ENCODE measurements around the gene TSGA10. TPM values are rescaled to one million over a fixed set of nuclear protein-coding genes. Genes with fewer than 3 reads are reported as not detected.

TSGA10 gene
- total RNA-seq, 2 experiments from 2014 or later = 8.0 to 11.1 TPM

DNA sequence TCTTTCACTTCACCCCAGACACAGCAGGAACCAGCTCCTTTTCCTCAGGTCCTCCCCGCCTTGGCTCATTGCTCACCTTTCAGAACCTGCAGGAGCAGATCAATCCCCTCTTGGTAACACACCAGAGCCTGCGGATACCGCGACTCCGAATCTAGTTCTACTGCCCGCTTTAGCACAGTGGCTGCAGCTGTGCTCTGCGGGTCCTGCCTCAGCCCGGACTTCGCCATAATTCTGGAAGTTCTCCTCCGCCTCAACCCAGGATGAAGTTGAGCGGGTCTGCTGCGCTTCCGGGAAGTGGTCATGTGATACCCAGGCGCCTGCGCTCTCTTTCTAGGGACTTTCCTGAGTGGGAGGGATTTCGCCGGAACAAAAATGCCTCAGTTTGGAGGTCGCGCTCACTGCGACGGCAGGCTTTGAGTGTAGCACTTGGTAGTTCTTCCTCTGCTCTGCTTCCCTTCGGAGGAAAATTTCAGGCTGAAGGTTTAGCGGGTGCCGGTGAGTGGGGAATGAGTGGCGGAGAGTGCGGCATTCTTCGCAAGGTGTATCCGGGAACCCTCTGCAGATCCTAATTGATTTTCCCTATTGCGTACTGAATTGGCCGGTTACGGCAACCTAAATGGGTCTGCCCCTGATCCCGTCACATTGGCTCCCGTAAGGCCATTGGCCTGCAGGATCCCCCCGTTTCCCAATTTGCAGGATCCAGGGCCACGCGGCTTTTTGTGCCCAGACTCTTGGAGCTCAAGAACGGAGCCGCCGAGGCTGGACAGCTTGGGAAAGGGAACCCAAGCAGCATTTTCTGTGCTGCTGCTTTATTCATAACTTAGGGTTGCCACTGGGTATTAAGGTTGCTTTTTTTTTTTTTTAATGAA is 26.2 kb upstream of the TSGA10 start, which contains the start of the genes MITD1 and MRPL30:
MITD1 (minus strand) TSS at position 304 of the 869 bp plus-strand sequence; CDS start at position 227, 77 bp downstream.
MRPL30 (plus strand) TSS at position 430 of the 869 bp plus-strand sequence. CDS start 5,020 bp downstream, outside the sequence.
- DNase-seq (peak; percentile 87), ATAC-seq (ENCODE audit: low read depth) (peak; percentile 95)
- POLR2A ChIA-PET = interaction anchor here (0.7 to 2.3 kb wide), 5 partner anchors 23 to 156 kb away, joined by 3 to 15 read pairs (median 6); partner anchors contain the start of genes C2orf15, EIF5B and TXNDC9
- peak within 1 kb of the TSS; percentile 95 for H3K4me3 Mint-ChIP-seq
- peaks cover 4% of the 10 kb centered on the region for H3K36me3 Mint-ChIP-seq
- peak within 1 kb of the TSS; percentile 92 for H3K27ac Mint-ChIP-seq
- H3K4me1 Mint-ChIP-seq = peaks cover 37% of the 10 kb centered on the region
- H3K9me3 Mint-ChIP-seq = no peaks in the 10 kb centered on the region
- no peaks in the 10 kb centered on the region for H3K27me3 Mint-ChIP-seq

- POLR2A ChIA-PET = no interaction called here
- ATAC-seq (ENCODE audit: low read depth) = no peak
- peaks cover 18% of the 10 kb centered on the region for H3K4me1 Mint-ChIP-seq
- H3K27me3 Mint-ChIP-seq = no peaks in the 10 kb centered on the region
- H3K27ac Mint-ChIP-seq = no peak overlapping the region
- no peaks in the 10 kb centered on the region for H3K9me3 Mint-ChIP-seq
- DNase-seq = no peak
- no peak overlapping the region for H3K4me3 Mint-ChIP-seq
- H3K36me3 Mint-ChIP-seq = peaks cover 25% of the 10 kb centered on the region
Measured at GRCh38 chr2:99171377-99172140, 16.8 kb upstream of the TSGA10 start.

- DNase-seq (no peak), ATAC-seq (ENCODE audit: low read depth) (no peak)
- H3K36me3 Mint-ChIP-seq = peaks cover 25% of the 10 kb centered on the region
- no peak overlapping the region for H3K4me3 Mint-ChIP-seq
- no peaks in the 10 kb centered on the region for H3K27me3 Mint-ChIP-seq
- H3K27ac Mint-ChIP-seq = no peak overlapping the region
- H3K4me1 Mint-ChIP-seq = peaks cover 9% of the 10 kb centered on the region
- POLR2A ChIA-PET = no interaction called here
- H3K9me3 Mint-ChIP-seq = no peaks in the 10 kb centered on the region
Measured at GRCh38 chr2:99169534-99169933, 14.8 kb upstream of the TSGA10 start.

GRCh38 chr2:99166218-99166617 is 11.5 kb upstream of the TSGA10 start:
- Mint-ChIP-seq H3K4me1 (peaks cover 7% of the 10 kb centered on the region), H3K27me3 (no peaks in the 10 kb centered on the region), H3K9me3 (no peaks in the 10 kb centered on the region), H3K4me3 (no peak overlapping the region), H3K36me3 (peaks cover 26% of the 10 kb centered on the region), H3K27ac (no peak overlapping the region)
- no peak for ATAC-seq (ENCODE audit: low read depth)
- no peak for DNase-seq
- POLR2A ChIA-PET = interaction anchor here (1.5 kb wide), 1 partner anchor 11 kb away, joined by 4 read pairs; the partner anchor contains the start of genes LIPT1 and TSGA10

- H3K27me3 Mint-ChIP-seq = no peaks in the 10 kb centered on the region
- peaks cover 22% of the 10 kb centered on the region for H3K4me1 Mint-ChIP-seq
- ATAC-seq (ENCODE audit: low read depth) = no peak
- H3K4me3 Mint-ChIP-seq = no peak overlapping the region
- H3K27ac Mint-ChIP-seq = no peak overlapping the region
- POLR2A ChIA-PET = no interaction called here
- H3K36me3 Mint-ChIP-seq = peaks cover 20% of the 10 kb centered on the region
- DNase-seq = no peak
- H3K9me3 Mint-ChIP-seq = no peaks in the 10 kb centered on the region
Measured at GRCh38 chr2:99159594-99159993, 4.9 kb upstream of the TSGA10 start.

GRCh38 chr2:99158599-99158998 is 3.9 kb upstream of the TSGA10 start:
- Mint-ChIP-seq H3K27ac (peak overlapping the region; percentile 9), H3K36me3 (peaks cover 15% of the 10 kb centered on the region), H3K4me1 (peaks cover 28% of the 10 kb centered on the region), H3K9me3 (no peaks in the 10 kb centered on the region), H3K27me3 (no peaks in the 10 kb centered on the region), H3K4me3 (no peak overlapping the region)
- ATAC-seq (ENCODE audit: low read depth) = no peak
- POLR2A ChIA-PET = interaction anchor here (1.8 to 2.2 kb wide), 2 partner anchors 17 to 22 kb away, joined by 4 to 6 read pairs; partner anchors contain the start of gene C2orf15
- DNase-seq = no peak

- no peak for DNase-seq
- Mint-ChIP-seq H3K27ac (no peak overlapping the region), H3K4me3 (no peak overlapping the region), H3K4me1 (peaks cover 28% of the 10 kb centered on the region), H3K36me3 (peaks cover 14% of the 10 kb centered on the region), H3K9me3 (no peaks in the 10 kb centered on the region), H3K27me3 (no peaks in the 10 kb centered on the region)
- no peak for ATAC-seq (ENCODE audit: low read depth)
- POLR2A ChIA-PET = interaction anchor here (2.2 to 5.0 kb wide), 2 partner anchors 15 to 23 kb away, joined by 6 to 40 read pairs; partner anchors contain the start of gene C2orf15
Measured at GRCh38 chr2:99156891-99157290, 2.1 kb upstream of the TSGA10 start.

DNA sequence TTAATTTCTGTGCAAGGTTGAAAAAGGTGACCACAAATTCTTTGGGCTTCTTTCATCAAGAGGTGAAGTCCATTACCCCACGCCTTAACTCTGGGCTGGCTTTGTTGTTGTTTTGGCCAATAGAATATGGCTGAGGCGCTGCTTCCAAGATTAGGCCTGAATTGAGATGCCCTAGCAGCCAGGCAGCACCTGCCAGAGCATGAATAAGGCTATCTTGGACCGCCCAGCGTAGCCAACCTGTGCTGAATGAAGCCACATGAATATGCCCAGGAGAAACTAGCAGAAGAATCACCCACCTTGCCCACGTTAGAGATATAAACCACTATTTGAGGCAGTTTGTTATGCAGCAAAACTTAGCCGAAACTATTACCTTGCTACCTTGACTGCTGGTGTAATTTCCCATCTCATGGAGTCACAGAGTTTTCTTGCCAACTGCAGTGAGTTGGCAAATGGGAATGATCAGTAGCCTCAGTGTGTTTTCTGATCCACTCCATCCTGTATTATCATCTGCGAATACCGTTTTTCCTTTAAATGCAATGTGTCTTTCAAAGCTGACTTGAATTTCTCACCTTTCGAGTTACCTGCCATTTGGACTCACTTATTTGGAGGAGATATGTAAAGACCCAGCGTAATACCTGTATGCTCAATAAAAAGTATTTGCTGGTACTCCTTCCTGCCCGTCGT is 679 bp downstream of the TSGA10 start:
- Mint-ChIP-seq H3K4me1 (peaks cover 31% of the 10 kb centered on the region), H3K27ac (peak overlapping the region; percentile 87), H3K9me3 (no peaks in the 10 kb centered on the region), H3K4me3 (peak overlapping the region; percentile 95), H3K36me3 (peaks cover 13% of the 10 kb centered on the region), H3K27me3 (no peaks in the 10 kb centered on the region)
- no peak for ATAC-seq (ENCODE audit: low read depth)
- DNase-seq = no peak
- POLR2A ChIA-PET = interaction anchor here (1.4 to 5.0 kb wide), 5 partner anchors 12 to 547 kb away, joined by 3 to 40 read pairs (median 5); partner anchors contain the start of genes C2orf15 and EIF5B

DNA sequence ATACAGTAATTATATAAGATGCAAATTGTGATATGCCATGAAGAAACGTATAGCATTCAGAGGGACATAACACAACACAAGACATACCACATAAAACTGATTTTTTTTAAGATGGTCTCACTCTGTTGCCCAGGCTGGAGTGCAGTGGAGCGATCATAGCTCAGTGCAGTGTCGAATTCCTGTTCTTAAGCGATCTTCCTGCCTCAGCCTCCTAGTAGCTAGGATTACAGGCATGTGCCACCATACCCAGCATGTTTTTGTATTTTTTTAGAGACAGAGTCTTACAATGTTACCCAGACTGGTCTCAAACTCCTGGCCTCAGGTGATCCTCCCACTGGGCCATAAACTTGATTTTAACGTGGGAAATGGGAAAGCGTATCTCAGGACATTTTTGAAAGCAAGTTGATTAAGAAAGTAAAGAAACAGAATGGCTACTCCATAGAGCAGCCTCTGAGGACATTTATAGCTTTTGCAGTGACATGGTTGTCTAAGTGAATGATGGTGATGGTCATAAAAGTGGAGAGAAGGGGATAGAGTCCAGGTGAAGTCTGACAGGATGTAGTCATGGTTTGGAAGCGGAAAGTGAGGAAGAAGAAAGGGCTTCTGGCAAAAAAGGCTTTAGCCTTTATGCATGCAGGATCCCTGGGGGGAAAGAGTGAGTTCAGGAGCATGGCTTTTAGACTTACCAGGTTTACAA is 2.4 kb downstream of the TSGA10 start:
- H3K4me3 Mint-ChIP-seq = no peak overlapping the region
- peaks cover 26% of the 10 kb centered on the region for H3K4me1 Mint-ChIP-seq
- DNase-seq = no peak
- no peak overlapping the region for H3K27ac Mint-ChIP-seq
- POLR2A ChIA-PET = interaction anchor here (5.0 kb wide), 1 partner anchor 11 kb away, joined by 40 read pairs; the partner anchor contains the start of gene C2orf15
- H3K36me3 Mint-ChIP-seq = peaks cover 7% of the 10 kb centered on the region
- no peaks in the 10 kb centered on the region for H3K9me3 Mint-ChIP-seq
- H3K27me3 Mint-ChIP-seq = no peaks in the 10 kb centered on the region
- ATAC-seq (ENCODE audit: low read depth) = no peak

GRCh38 chr2:99150706-99151105 is 4.0 kb downstream of the TSGA10 start:
- ATAC-seq (ENCODE audit: low read depth) (no peak), DNase-seq (no peak)
- no peak overlapping the region for H3K27ac Mint-ChIP-seq
- POLR2A ChIA-PET = interaction anchor here (1.0 kb wide), 1 partner anchor 9 kb away, joined by 3 read pairs; the partner anchor contains the start of gene C2orf15
- no peak overlapping the region for H3K4me3 Mint-ChIP-seq
- H3K36me3 Mint-ChIP-seq = peaks cover 4% of the 10 kb centered on the region
- H3K27me3 Mint-ChIP-seq = no peaks in the 10 kb centered on the region
- no peaks in the 10 kb centered on the region for H3K9me3 Mint-ChIP-seq
- peaks cover 13% of the 10 kb centered on the region for H3K4me1 Mint-ChIP-seq

DNA sequence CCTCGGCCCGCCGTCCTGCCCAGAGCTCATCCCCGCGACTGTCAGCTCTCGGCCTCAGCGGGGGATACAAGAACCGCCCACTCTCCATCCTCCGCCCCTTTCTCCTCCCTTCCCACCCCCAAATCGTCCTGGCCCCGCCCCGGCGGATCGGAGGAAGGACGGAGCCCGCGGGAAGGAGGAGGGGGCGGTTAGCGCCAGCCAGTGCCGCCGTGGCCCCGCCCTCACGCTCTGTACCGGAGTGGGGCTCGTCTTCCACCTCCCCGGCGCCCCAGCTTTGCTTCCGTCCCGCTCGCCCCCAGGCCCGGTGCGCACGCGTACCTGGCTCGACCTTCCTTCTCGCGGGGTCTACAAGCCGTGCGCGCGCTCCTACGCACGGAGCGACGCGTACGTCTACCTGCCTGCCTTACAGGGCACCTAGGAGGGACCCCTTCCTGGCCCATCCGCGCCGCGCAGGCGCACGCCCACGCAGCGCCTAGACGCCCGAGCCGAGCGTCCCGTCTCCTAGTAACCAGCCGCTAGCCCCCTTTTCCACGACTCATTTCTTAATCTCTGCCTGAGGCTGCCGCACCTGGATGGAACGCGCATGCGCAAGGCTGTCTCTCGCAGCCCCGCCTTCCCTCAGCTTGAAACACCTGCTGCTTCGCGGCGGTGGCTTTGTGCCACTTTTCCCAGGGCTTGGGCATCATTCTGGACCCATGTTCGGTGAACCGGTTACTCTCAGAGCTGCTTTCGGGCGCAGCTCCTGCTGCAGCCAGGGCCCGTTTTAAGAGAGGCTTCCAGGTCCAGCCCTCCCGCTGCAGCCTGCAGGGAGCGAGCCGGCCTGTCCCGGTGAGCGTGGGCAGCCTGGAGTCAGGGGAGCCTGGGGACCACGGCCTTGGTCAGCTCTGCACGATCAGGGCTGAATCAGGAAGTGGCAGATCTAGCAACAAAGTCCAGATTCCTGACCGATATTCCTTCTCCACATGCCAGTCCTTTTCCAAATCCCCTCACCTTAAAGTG is 13.3 kb downstream of the TSGA10 start, which contains the start of gene C2orf15:
C2orf15 (plus strand) TSS at position 598 of the 999 bp plus-strand sequence. CDS start 8,852 bp downstream, outside the sequence.
- Mint-ChIP-seq H3K27me3 (peaks cover 2% of the 10 kb centered on the region), H3K4me1 (peaks cover 15% of the 10 kb centered on the region), H3K4me3 (peak within 1 kb of the TSS; percentile 90), H3K36me3 (peaks cover 7% of the 10 kb centered on the region), H3K9me3 (peaks cover 1% of the 10 kb centered on the region), H3K27ac (peak within 1 kb of the TSS; percentile 95)
- DNase-seq = peak; percentile 96
- peak; percentile 90 for ATAC-seq (ENCODE audit: low read depth)
- POLR2A ChIA-PET = interaction anchor here (0.5 to 3.5 kb wide), 10 partner anchors 9 to 1428 kb away, joined by 3 to 40 read pairs (median 4); partner anchors contain the start of genes EIF5B, LIPT1, TSGA10 and TXNDC9

Measured in activated naive CD8-positive, alpha-beta T cell treated with anti-CD3 and anti-CD28 coated beads, Interleukin-2, amount 10 ng/mL, durations not matched to agents 7 days and 5 days (primary cell).